H9 (cell line): ENCODE results near the gene ZNF423. TPM values are rescaled to one million over a fixed set of nuclear protein-coding genes. Genes with fewer than 3 reads are reported as not detected.
A peak's percentile ranks its signal among the peaks of the same experiment; 100 is the strongest.

Experiments
- DNase-seq: peaks from one replicate; pipeline ENCODE4 v3.0.0-alpha.2; 2017
- H2AFZ ChIP-seq: one replicate; pipeline ENCODE4 v1.6.1; 2013; ENCODE audit warnings: mild to moderate bottlenecking, low read length, control low read depth, moderate library complexity
- H2AK5ac ChIP-seq: 2 replicates; pipeline ENCODE4 v1.6.1; 2013; ENCODE audit warnings: low read length, control low read depth, mixed read lengths; ENCODE audit not compliant: insufficient read length
- H2BK120ac ChIP-seq: one replicate; pipeline ENCODE4 v1.6.1; 2013; ENCODE audit warnings: low read depth, mild to moderate bottlenecking, low read length, control low read depth, inconsistent platforms; ENCODE audit not compliant: poor library complexity, severe bottlenecking
- H2BK12ac ChIP-seq: 2 replicates; pipeline ENCODE4 v1.6.1; 2013; ENCODE audit warnings: low read length, control low read depth, mixed read lengths, low read depth; ENCODE audit not compliant: insufficient read length
- H2BK15ac ChIP-seq: 2 replicates; pipeline ENCODE4 v1.6.1; 2013; ENCODE audit warnings: low read depth, low read length, control low read depth
- H2BK20ac ChIP-seq: one replicate; pipeline ENCODE4 v1.6.1; 2013; ENCODE audit warnings: low read depth, mild to moderate bottlenecking, low read length, control low read depth, inconsistent platforms; ENCODE audit not compliant: poor library complexity, severe bottlenecking
- H2BK5ac ChIP-seq: 2 replicates; pipeline ENCODE4 v1.6.1; 2013; ENCODE audit warnings: low read length, control low read depth, mixed read lengths; ENCODE audit not compliant: insufficient read length
- H3K14ac ChIP-seq: 2 replicates; pipeline ENCODE4 v1.6.1; 2013; ENCODE audit warnings: low read length, control low read depth; ENCODE audit not compliant: insufficient read depth
- H3K18ac ChIP-seq: 2 replicates; pipeline ENCODE4 v1.6.1; 2013; ENCODE audit warnings: low read depth, mild to moderate bottlenecking, mixed read lengths, low read length, control low read depth; ENCODE audit not compliant: insufficient read length
- H3K23ac ChIP-seq: 2 replicates; pipeline ENCODE4 v1.6.1; 2013; ENCODE audit warnings: low read length, control low read depth, mixed read lengths, low read depth; ENCODE audit not compliant: insufficient read length
- H3K23me2 ChIP-seq: 2 replicates; pipeline ENCODE4 v1.6.1; 2013; ENCODE audit warnings: low read depth, mild to moderate bottlenecking, mixed read lengths, low read length, control low read depth; ENCODE audit not compliant: insufficient read length, poor library complexity, severe bottlenecking
- H3K27ac ChIP-seq: 2 replicates; pipeline ENCODE4 v1.5.1; 2013; ENCODE audit warnings: low read length, control low read depth, mixed read lengths, low read depth; ENCODE audit not compliant: insufficient read length
- H3K27me3 ChIP-seq: 2 replicates; pipeline ENCODE4 v1.6.1; 2013; ENCODE audit warnings: low read length, control low read depth, inconsistent platforms; ENCODE audit not compliant: insufficient read depth
- H3K4ac ChIP-seq: 2 replicates; pipeline ENCODE4 v1.6.1; 2013; ENCODE audit warnings: low read depth, mild to moderate bottlenecking, control low read depth, inconsistent platforms, low read length, moderate library complexity
- H3K4me1 ChIP-seq: 2 replicates; pipeline ENCODE4 v1.6.1; 2013; ENCODE audit warnings: low read length, control low read depth, inconsistent platforms; ENCODE audit not compliant: insufficient read depth
- H3K4me2 ChIP-seq: 2 replicates; pipeline ENCODE4 v1.6.1; 2013; ENCODE audit warnings: low read length, control low read depth, mixed read lengths; ENCODE audit not compliant: insufficient read length, insufficient read depth
- H3K56ac ChIP-seq: 2 replicates; pipeline ENCODE4 v1.6.1; 2013; ENCODE audit warnings: low read depth, mild to moderate bottlenecking, mixed read lengths, low read length, control low read depth; ENCODE audit not compliant: insufficient read length
- H3K79me1 ChIP-seq: 2 replicates; pipeline ENCODE4 v1.6.1; 2013; ENCODE audit warnings: low read depth, mild to moderate bottlenecking, moderate library complexity, low read length, control low read depth, inconsistent platforms; ENCODE audit not compliant: insufficient read depth, poor library complexity, severe bottlenecking
- H3K79me2 ChIP-seq: 2 replicates; pipeline ENCODE4 v1.6.1; 2013; ENCODE audit warnings: low read length, control low read depth, inconsistent platforms; ENCODE audit not compliant: insufficient read depth
- H3K9ac ChIP-seq: 2 replicates; pipeline ENCODE4 v1.6.1; 2013; ENCODE audit warnings: low read length, control low read depth, mixed read lengths; ENCODE audit not compliant: insufficient read length; ENCODE audit errors: extremely low read depth
- H3K9me3 ChIP-seq: one replicate; pipeline ENCODE4 v1.6.1; 2013; ENCODE audit warnings: low read depth, low read length, inconsistent platforms; ENCODE audit not compliant: control insufficient read depth
- H3T11ph ChIP-seq: one replicate; pipeline ENCODE4 v1.6.1; 2013; ENCODE audit warnings: mild to moderate bottlenecking, low read length, control low read depth, inconsistent platforms
- H4K20me1 ChIP-seq: one replicate; pipeline ENCODE4 v1.6.1; 2013; ENCODE audit not compliant: control insufficient read depth, insufficient read length, insufficient read depth
- H4K5ac ChIP-seq: 2 replicates; pipeline ENCODE4 v1.6.1; 2013; ENCODE audit warnings: low read depth, mild to moderate bottlenecking, mixed read lengths, low read length, control low read depth; ENCODE audit not compliant: insufficient read length
- H4K8ac ChIP-seq: replicated peaks from 2 replicates; pipeline ENCODE4 v1.6.1; 2013; ENCODE audit warnings: low read length, control low read depth, mixed read lengths, low read depth; ENCODE audit not compliant: insufficient read length
- H4K91ac ChIP-seq: 2 replicates; pipeline ENCODE4 v1.6.1; 2013; ENCODE audit warnings: low read depth, mild to moderate bottlenecking, moderate library complexity, mixed read lengths, low read length, control low read depth; ENCODE audit not compliant: insufficient read length
- H3K27ac Mint-ChIP-seq, 3 experiments: 2 replicates in 2 of 3; 3 replicates in 1 of 3; pipeline ENCODE4 v1.8.0; 2020 to 2021; ENCODE audit warnings: mixed read lengths in 3 of 3, mild to moderate bottlenecking in 1 of 3, moderate library complexity in 1 of 3
- H3K27me3 Mint-ChIP-seq: 2 replicates; pipeline ENCODE4 v1.8.0; 2021; ENCODE audit warnings: low read depth, mild to moderate bottlenecking, moderate library complexity, mixed read lengths
- H3K36me3 Mint-ChIP-seq, 3 experiments: 2 replicates in 2 of 3; 3 replicates in 1 of 3; pipeline ENCODE4 v1.8.0; 2020 to 2021; ENCODE audit warnings: low read depth in 3 of 3, mixed read lengths in 3 of 3; ENCODE audit not compliant: insufficient read depth in 1 of 3
- H3K4me1 Mint-ChIP-seq, 2 experiments: 2 replicates each; pipeline ENCODE4 v1.8.0; 2020; ENCODE audit warnings: mixed read lengths in 2 of 2
- H3K4me3 Mint-ChIP-seq, 2 experiments: 2 replicates in 1 of 2; 3 replicates in 1 of 2; pipeline ENCODE4 v1.8.0; 2020 to 2021; ENCODE audit warnings: mild to moderate bottlenecking in 2 of 2, mixed read lengths in 2 of 2, moderate library complexity in 1 of 2
- H3K9me3 Mint-ChIP-seq, 2 experiments: 2 replicates in 1 of 2; 3 replicates in 1 of 2; pipeline ENCODE4 v1.8.0; 2020; ENCODE audit warnings: mild to moderate bottlenecking in 2 of 2, mixed read lengths in 2 of 2, moderate library complexity in 1 of 2
- WGBS: extraction: QIAGEN DNeasy Blood & Tissue Kit; methylation state at CpG from one replicate; pipeline ENCODE4 v1.1.7; 2013; ENCODE audit warnings: missing lambda C conversion rate, low lambda C conversion rate, mixed read lengths; ENCODE audit not compliant: insufficient read length; ENCODE audit errors: extremely low coverage; 5-methylcytosine and 5-hydroxymethylcytosine counted together
- total RNA-seq: library from RNA; stranded (reverse); gene quantifications from 2 replicates; pipeline ENCODE4 v1.2.1, GENCODE V29; 2021
- TF ChIP-seq, protein P1 (sequence below): fragments of 200-600 bp; sonication (generic); conservative IDR thresholded peaks from 3 replicates; pipeline ENCODE4 v1.8.0; 2021; ENCODE audit warnings: antibody characterized with exemption, mild to moderate bottlenecking

The ZNF423 gene
- total RNA-seq, 1 experiment from 2014 or later = 51.5 TPM

DNA sequence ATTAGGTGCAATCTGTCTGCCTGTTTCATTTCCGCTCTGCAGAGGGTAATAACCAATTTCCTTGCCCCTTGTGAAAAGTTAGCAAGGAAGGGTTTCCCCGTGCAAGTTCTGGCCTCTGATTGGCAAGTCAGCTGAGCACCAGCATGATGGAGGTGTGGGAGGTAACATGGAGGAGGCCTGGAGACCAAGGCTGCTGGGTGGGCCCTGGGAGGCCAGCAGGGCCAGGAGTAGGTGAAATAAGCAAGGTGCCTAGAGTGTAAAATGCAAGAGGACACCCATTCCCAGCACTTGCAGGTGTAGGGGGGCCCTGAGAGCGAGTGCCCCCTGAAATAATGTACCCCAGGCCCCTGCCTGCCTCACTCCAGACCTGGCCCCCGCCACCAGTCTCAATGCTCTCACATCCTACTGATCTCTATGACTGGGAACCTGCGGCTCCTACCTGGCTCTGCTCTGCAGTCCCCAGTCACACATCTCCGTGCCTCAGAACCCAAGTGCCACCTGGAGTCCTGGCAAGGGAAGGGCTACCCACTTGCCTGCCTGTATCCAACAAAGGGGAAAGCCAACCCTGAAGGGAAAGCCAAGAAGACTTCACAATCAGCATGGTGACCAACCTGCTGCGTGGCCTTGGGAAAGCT is 366.1 kb downstream of the ZNF423 start:
- no peak overlapping the region for H2AFZ ChIP-seq
- TF ChIP-seq, protein P1, sequence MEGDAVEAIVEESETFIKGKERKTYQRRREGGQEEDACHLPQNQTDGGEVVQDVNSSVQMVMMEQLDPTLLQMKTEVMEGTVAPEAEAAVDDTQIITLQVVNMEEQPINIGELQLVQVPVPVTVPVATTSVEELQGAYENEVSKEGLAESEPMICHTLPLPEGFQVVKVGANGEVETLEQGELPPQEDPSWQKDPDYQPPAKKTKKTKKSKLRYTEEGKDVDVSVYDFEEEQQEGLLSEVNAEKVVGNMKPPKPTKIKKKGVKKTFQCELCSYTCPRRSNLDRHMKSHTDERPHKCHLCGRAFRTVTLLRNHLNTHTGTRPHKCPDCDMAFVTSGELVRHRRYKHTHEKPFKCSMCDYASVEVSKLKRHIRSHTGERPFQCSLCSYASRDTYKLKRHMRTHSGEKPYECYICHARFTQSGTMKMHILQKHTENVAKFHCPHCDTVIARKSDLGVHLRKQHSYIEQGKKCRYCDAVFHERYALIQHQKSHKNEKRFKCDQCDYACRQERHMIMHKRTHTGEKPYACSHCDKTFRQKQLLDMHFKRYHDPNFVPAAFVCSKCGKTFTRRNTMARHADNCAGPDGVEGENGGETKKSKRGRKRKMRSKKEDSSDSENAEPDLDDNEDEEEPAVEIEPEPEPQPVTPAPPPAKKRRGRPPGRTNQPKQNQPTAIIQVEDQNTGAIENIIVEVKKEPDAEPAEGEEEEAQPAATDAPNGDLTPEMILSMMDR = no peak
- H3K27me3 ChIP-seq = no peaks in the 10 kb centered on the region
- no peak overlapping the region for H3K9ac ChIP-seq
- peaks cover 2% of the 10 kb centered on the region; the same call in 1 of the 2 replicates for H3K27me3 Mint-ChIP-seq
- H3K14ac ChIP-seq = no peak overlapping the region; the same call in 1 of the 2 replicates
- H3K79me1 ChIP-seq = no peaks in the 10 kb centered on the region
- no peak overlapping the region for H2BK120ac ChIP-seq
- H3K4ac ChIP-seq = no peak overlapping the region
- H2BK5ac ChIP-seq = no peak overlapping the region
- no peaks in the 10 kb centered on the region for H3K9me3 ChIP-seq
- no CpG with 5 or more reads among the region's 7 CpGs for WGBS
- no peak overlapping the region for H4K8ac ChIP-seq
- H3K23me2 ChIP-seq = no peaks in the 10 kb centered on the region
- no peak overlapping the region for H3K27ac ChIP-seq
- H3K4me1 Mint-ChIP-seq = peaks cover 14 to 19% of the 10 kb centered on the region in 2 experiments
- no peak overlapping the region for H3K18ac ChIP-seq
- no peak overlapping the region for H2AK5ac ChIP-seq
- no peaks in the 10 kb centered on the region for H3K4me1 ChIP-seq
- H3K4me3 Mint-ChIP-seq = peak overlapping the region in 1 of 2 experiments; percentile 23; a peak in 1 of 5 replicates
- H3T11ph ChIP-seq = no peak overlapping the region
- no peak overlapping the region for H3K56ac ChIP-seq
- no peak overlapping the region for H3K4me2 ChIP-seq
- 0 out of 7 replicates have a peak overlapping the region, but pooled peaks of 1 of the 3 experiments have one; percentile 35 for H3K27ac Mint-ChIP-seq
- no peaks in the 10 kb centered on the region; a peak in 1 of 5 replicates for H3K9me3 Mint-ChIP-seq
- no peak overlapping the region for H3K23ac ChIP-seq
- H3K36me3 Mint-ChIP-seq = peaks cover 0 to 4% (median 1%) of the 10 kb centered on the region in 3 experiments; a peak in 2 of 7 replicates
- no peak overlapping the region for H2BK20ac ChIP-seq
- no peak overlapping the region for H2BK12ac ChIP-seq
- H4K5ac ChIP-seq = no peak overlapping the region
- no peaks in the 10 kb centered on the region for H4K20me1 ChIP-seq
- no peak for DNase-seq
- no peak overlapping the region for H4K91ac ChIP-seq
- no peaks in the 10 kb centered on the region for H3K79me2 ChIP-seq
- H2BK15ac ChIP-seq = no peak overlapping the region
